H1 (cell line): ENCODE results near the gene CACNA1D.

Experiments
- ASH2L ChIP-seq: fragments of 200-600, 300-600 bp; sonication (generic); IDR thresholded peaks from one replicate; pipeline ENCODE4 v1.7.1; 2017; ENCODE audit warnings: low read length
- EGR1 ChIP-seq: IDR thresholded peaks from 2 replicates; pipeline ENCODE4 v1.6.1; 2011; ENCODE audit warnings: low read depth, low read length, borderline replicate concordance
- EP300 ChIP-seq, 2 experiments: IDR thresholded peaks; 1 replicate in 1 of 2; 2 replicates in 1 of 2; pipeline ENCODE4 v1.6.1; 2011 to 2012; ENCODE audit warnings: low read depth in 2 of 2, low read length in 2 of 2, mild to moderate bottlenecking in 2 of 2, borderline replicate concordance in 1 of 2, inconsistent platforms in 1 of 2, moderate library complexity in 1 of 2
- POLR2A ChIP-seq, 2 experiments: IDR thresholded peaks; 1 replicate in 1 of 2; 2 replicates in 1 of 2; pipeline ENCODE4 v1.6.1; 2011; ENCODE audit warnings: low read depth in 2 of 2, low read length in 2 of 2, mild to moderate bottlenecking in 2 of 2; ENCODE audit errors: control extremely low read depth in 1 of 2
- TF ChIP-seq, protein P1 (sequence below), 3 experiments: IDR thresholded peaks; 1 replicate in 2 of 3; 2 replicates in 1 of 3; pipeline versions ENCODE4 v1.5.1 to v1.6.1; 2011; ENCODE audit warnings: low read length in 3 of 3, mild to moderate bottlenecking in 3 of 3, inconsistent platforms in 2 of 3, low read depth in 1 of 3, moderate library complexity in 1 of 3; ENCODE audit not compliant: insufficient read depth in 1 of 3; ENCODE audit errors: control extremely low read depth in 1 of 3

DNA sequence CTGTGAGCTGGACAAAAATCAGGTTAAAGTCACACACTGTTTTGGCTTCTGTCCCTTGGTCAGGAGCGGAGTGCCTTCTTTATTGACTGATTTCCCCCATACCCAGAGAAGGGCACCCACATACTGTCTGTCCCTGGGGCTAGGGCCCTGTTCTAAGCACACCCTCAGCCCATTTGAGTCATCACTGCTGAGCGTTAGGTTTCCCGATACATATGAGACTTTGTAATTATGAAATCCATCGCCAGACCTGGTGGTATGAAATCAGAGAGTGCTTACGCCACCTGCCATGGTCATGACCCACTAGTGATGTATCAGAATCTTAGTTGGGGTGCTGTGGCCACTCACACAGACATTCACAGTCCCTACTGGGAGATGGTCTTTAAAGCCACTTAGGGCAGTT lies 255.0 kb downstream of the CACNA1D start:
- TF ChIP-seq POLR2A (IDR thresholded peaks at IDR 0.05; ENCODE audit: control extremely low read depth in 1 of 2, low read depth in 2 of 2, low read length in 2 of 2) (no peak), EP300 (IDR thresholded peaks at IDR 0.05; ENCODE audit: borderline replicate concordance in 1 of 2, low read depth in 2 of 2, low read length in 2 of 2) (no peak), ASH2L (no peak), EGR1 (no peak)
- TF ChIP-seq, protein P1, sequence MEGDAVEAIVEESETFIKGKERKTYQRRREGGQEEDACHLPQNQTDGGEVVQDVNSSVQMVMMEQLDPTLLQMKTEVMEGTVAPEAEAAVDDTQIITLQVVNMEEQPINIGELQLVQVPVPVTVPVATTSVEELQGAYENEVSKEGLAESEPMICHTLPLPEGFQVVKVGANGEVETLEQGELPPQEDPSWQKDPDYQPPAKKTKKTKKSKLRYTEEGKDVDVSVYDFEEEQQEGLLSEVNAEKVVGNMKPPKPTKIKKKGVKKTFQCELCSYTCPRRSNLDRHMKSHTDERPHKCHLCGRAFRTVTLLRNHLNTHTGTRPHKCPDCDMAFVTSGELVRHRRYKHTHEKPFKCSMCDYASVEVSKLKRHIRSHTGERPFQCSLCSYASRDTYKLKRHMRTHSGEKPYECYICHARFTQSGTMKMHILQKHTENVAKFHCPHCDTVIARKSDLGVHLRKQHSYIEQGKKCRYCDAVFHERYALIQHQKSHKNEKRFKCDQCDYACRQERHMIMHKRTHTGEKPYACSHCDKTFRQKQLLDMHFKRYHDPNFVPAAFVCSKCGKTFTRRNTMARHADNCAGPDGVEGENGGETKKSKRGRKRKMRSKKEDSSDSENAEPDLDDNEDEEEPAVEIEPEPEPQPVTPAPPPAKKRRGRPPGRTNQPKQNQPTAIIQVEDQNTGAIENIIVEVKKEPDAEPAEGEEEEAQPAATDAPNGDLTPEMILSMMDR (IDR thresholded peaks at IDR 0.05; ENCODE audit: control extremely low read depth in 1 of 3, insufficient read depth in 1 of 3, low read depth in 1 of 3, low read length in 3 of 3): no peak
